Measurements from ENCODE around the gene SLC22A5. TPM values are rescaled to one million over a fixed set of nuclear protein-coding genes. Genes with fewer than 3 reads are reported as not detected.

The SLC22A5 gene
- total and polyA plus RNA-seq, 10 of the 15 experiments (the other 5 are each of a cell fraction or from before 2014, with no cell fraction given), result 1.1 to 4.4 (median 2.3) TPM

- TF ChIP-seq BCL3 (IDR thresholded peaks at IDR 0.05; ENCODE audit: borderline replicate concordance, insufficient read depth, low read depth, low read length, poor library complexity, severe bottlenecking), result no peak
- no peak for TF ChIP-seq E4F1 (IDR thresholded peaks at IDR 0.05; ENCODE audit: borderline replicate concordance, partially characterized antibody)
- TF ChIP-seq ZNF622 (IDR thresholded peaks at IDR 0.05), result no peak
- TF ChIP-seq FOXK2 (IDR thresholded peaks at IDR 0.05), result no peak
These were observed 4.3 kb upstream of the SLC22A5 start (continued) for GRCh38 chr5:132365213-132365612.

- H3K79me2 ChIP-seq (ENCODE audit: control insufficient read depth, insufficient read depth, low read length), result no peaks in the 10 kb centered on the region
- RAD21 ChIA-PET (ENCODE audit: unreplicated experiment), result interaction anchor here (0.8 to 2.4 kb wide), 9 partner anchors 9 to 439 kb away, joined by 3 to 22 read pairs (median 3); partner anchors contain the start of gene SLC22A4
- no peaks in the 10 kb centered on the region for H3K36me3 ChIP-seq (ENCODE audit: control insufficient read depth in 2 of 2, insufficient read depth in 2 of 2, low read length in 1 of 2)
- intact Hi-C loops (cut with micrococcal nuclease; ENCODE audit: unreplicated experiment) (no loop called here), in situ Hi-C loops (cut with MboI) (no loop called here)
- ATAC-seq (no peak), FAIRE-seq (no peak), DNase-seq (ENCODE audit: low read depth, low spot score) (no peak)
- peaks cover 8% of the 10 kb centered on the region for H3K4me1 ChIP-seq (ENCODE audit: control insufficient read depth, insufficient read depth, low read length)
- no TSS peak for BruUV-seq (replicated peaks)
- H4K20me1 ChIP-seq (ENCODE audit: control insufficient read depth, insufficient read depth), result no peaks in the 10 kb centered on the region
- H3K27ac ChIP-seq (ENCODE audit: control insufficient read depth, insufficient read depth), result no peak overlapping the region
- H3K9me3 ChIP-seq (replicated peaks; ENCODE audit: control insufficient read depth, insufficient read depth, low read length), result no peaks in the 10 kb centered on the region
- POLR2A ChIA-PET, result interaction anchor here (1.0 to 2.0 kb wide), 4 partner anchors 8 to 74 kb away, joined by 3 to 9 read pairs (median 4); partner anchors contain the start of gene SLC22A4
- SMC1A ChIA-PET (ENCODE audit: uncharacterized antibody, unreplicated experiment), result interaction anchor here (0.8 to 4.6 kb wide), 13 partner anchors 10 to 141 kb away, joined by 3 to 57 read pairs (median 5); no protein-coding TSS in a partner anchor
- 72% methylated on average over 4 of the region's 4 CpGs for WGBS (ENCODE audit: insufficient coverage, insufficient replicate concordance, low lambda C conversion rate, missing lambda C conversion rate)
- no peaks in the 10 kb centered on the region; a peak in 2 of 4 replicates for H3K27me3 ChIP-seq (replicated peaks in 1 of 2; ENCODE audit: control insufficient read depth in 2 of 2, insufficient read depth in 2 of 2, low read length in 1 of 2)
- H2AFZ ChIP-seq (ENCODE audit: control insufficient read depth, low read depth, low read length), result no peak overlapping the region
- CTCF ChIA-PET, result interaction anchor here (0.7 to 4.3 kb wide), 14 partner anchors 10 to 452 kb away, joined by 3 to 40 read pairs (median 4); no protein-coding TSS in a partner anchor
- H3K4me2 ChIP-seq (ENCODE audit: control insufficient read depth, insufficient read depth), result no peak overlapping the region
- no peak overlapping the region for H3K9ac ChIP-seq (ENCODE audit: control insufficient read depth, insufficient read depth, low read length)
- H3K4me3 ChIP-seq, result no peak overlapping the region
- TF ChIP-seq SRF (IDR thresholded peaks at IDR 0.05; ENCODE audit: low read depth in 2 of 2, low read length in 2 of 2), result no peak
- no peak for TF ChIP-seq HDGF (IDR thresholded peaks at IDR 0.05)
- TF ChIP-seq CEBPZ (IDR thresholded peaks at IDR 0.05; ENCODE audit: low read depth, low read length), result no peak
- no peak for TF ChIP-seq PAX5 (IDR thresholded peaks at IDR 0.05; ENCODE audit: borderline replicate concordance, low read depth, low read length)
- TF ChIP-seq, protein P1, sequence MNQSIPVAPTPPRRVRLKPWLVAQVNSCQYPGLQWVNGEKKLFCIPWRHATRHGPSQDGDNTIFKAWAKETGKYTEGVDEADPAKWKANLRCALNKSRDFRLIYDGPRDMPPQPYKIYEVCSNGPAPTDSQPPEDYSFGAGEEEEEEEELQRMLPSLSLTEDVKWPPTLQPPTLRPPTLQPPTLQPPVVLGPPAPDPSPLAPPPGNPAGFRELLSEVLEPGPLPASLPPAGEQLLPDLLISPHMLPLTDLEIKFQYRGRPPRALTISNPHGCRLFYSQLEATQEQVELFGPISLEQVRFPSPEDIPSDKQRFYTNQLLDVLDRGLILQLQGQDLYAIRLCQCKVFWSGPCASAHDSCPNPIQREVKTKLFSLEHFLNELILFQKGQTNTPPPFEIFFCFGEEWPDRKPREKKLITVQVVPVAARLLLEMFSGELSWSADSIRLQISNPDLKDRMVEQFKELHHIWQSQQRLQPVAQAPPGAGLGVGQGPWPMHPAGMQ (IDR thresholded peaks at IDR 0.05; ENCODE audit: borderline replicate concordance), result no peak
- TF ChIP-seq RAD51 (IDR thresholded peaks at IDR 0.05), result no peak
- TF ChIP-seq NFYA (IDR thresholded peaks at IDR 0.05; ENCODE audit: borderline replicate concordance, low read depth, low read length), result no peak
These were observed 1.3 kb upstream of the SLC22A5 start for GRCh38 chr5:132368186-132368585.

Data from GM12878 (cell line).